ENCODE data around the gene CAVIN4. TPM values are rescaled to one million over a fixed set of nuclear protein-coding genes. Genes with fewer than 3 reads are reported as not detected.

CAVIN4 gene
- total RNA-seq, 1 experiment from 2014 or later, result 0.82 TPM

- Histone ChIP-seq H3K4me3 (no peak overlapping the region), H3K9me3 (no peaks in the 10 kb centered on the region), H3K27me3 (no peaks in the 10 kb centered on the region), H3K36me3 (no peaks in the 10 kb centered on the region)
- no peak for DNase-seq
These were observed 41.8 kb downstream of the CAVIN4 start for GRCh38 chr9:100619665-100620064.

- H3K36me3 ChIP-seq, result no peaks in the 10 kb centered on the region
- no peak overlapping the region for H3K4me3 ChIP-seq
- no peaks in the 10 kb centered on the region for H3K9me3 ChIP-seq
- 0 out of 2 replicates have a peak, but pooled peaks cover 2% of the 10 kb centered on the region for H3K27me3 ChIP-seq
- no peak for DNase-seq
These were observed 46.1 kb downstream of the CAVIN4 start for GRCh38 chr9:100623969-100624368.

DNA sequence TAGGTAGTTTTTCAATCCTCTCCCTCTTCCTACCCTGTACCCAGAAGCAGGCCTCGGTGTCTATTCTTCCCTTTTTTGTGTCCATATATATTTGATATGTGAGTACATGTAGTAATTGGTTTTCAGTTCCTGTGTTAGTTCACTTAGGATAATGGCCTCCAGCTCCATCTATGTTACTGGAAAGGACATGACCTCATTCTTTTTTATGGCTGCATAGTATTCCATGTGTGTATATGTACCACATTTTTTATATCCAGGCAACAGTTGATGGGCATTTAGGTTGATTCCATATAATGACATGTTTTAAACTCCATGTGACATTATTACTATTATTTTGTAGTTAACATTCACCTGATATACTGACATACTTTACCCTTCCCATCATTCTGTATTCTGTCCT, 49.1 kb downstream of the CAVIN4 start:
- no peaks in the 10 kb centered on the region for H3K36me3 ChIP-seq
- DNase-seq, result no peak
- H3K9me3 ChIP-seq, result no peaks in the 10 kb centered on the region
- H3K4me3 ChIP-seq, result no peak overlapping the region
- peaks cover 9% of the 10 kb centered on the region; the same call in 1 of the 2 replicates for H3K27me3 ChIP-seq

DNA sequence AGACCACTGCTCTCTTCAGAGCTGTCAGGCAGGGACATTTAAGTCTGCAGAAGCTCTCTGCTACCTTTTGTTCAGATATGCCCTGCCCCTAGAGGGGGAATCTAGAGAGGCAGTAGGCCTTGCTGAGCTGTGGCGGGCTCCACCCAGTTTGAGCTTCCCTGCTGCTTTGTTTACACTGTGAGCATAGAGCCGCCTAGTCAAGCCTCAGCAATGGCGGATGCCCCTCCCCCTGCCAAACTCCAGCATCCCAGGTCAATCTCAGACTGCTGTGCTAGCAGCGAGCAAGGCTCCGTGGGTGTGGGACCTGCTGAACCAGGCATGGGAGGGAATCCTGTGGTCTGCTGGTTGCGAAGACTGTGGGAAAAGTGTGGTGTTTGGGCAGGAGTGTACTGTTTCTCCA, 59.9 kb downstream of the CAVIN4 start:
- Histone ChIP-seq H3K4me3 (no peak overlapping the region), H3K9me3 (no peaks in the 10 kb centered on the region), H3K36me3 (no peaks in the 10 kb centered on the region), H3K27me3 (no peaks in the 10 kb centered on the region)
- no peak for DNase-seq

Other genes starting within 250 kb of the CAVIN4 start
- 56.2 and 79.4 TPM in 2 replicates for gene TEX10, start 225.1 kb upstream of the CAVIN4 start, total RNA-seq (2014; rRNA removed; shearing (Covaris generic); ENCODE audit: low replicate concordance)
- 73.1 and 97.4 TPM in 2 replicates for gene MSANTD3, start 150.9 kb upstream of the CAVIN4 start, total RNA-seq (2014; rRNA removed; shearing (Covaris generic); ENCODE audit: low replicate concordance)
- 8.8 TPM in 1 of 2 replicates, not detected in the other for gene TMEFF1, start 104.9 kb upstream of the CAVIN4 start, total RNA-seq (2014; rRNA removed; shearing (Covaris generic); ENCODE audit: low replicate concordance)